Nephron progenitor cell (in vitro differentiated cells): ENCODE results near the gene PLA2G15.

Experiments
- DNase-seq: peaks from one replicate; pipeline ENCODE4 v3.0.0; 2021
- H3K27ac Mint-ChIP-seq: 2 replicates; pipeline ENCODE4 v1.8.0; 2021; ENCODE audit warnings: mild to moderate bottlenecking, moderate library complexity, mixed read lengths
- H3K27me3 Mint-ChIP-seq: 2 replicates; pipeline ENCODE4 v1.8.0; 2021; ENCODE audit warnings: mild to moderate bottlenecking, low read depth, mixed read lengths; ENCODE audit not compliant: poor library complexity
- H3K36me3 Mint-ChIP-seq: 2 replicates; pipeline ENCODE4 v1.8.0; 2021; ENCODE audit warnings: low read depth, mixed read lengths
- H3K4me1 Mint-ChIP-seq: 2 replicates; pipeline ENCODE4 v1.8.0; 2021; ENCODE audit warnings: mixed read lengths
- H3K4me3 Mint-ChIP-seq: 2 replicates; pipeline ENCODE4 v1.8.0; 2021; ENCODE audit warnings: mild to moderate bottlenecking, moderate library complexity, mixed read lengths
- H3K9me3 Mint-ChIP-seq: 2 replicates; pipeline ENCODE4 v1.8.0; 2021; ENCODE audit warnings: mild to moderate bottlenecking, moderate library complexity, mixed read lengths
- TF ChIP-seq, protein P1 (sequence below): fragments of 200-600 bp; sonication (generic); IDR thresholded peaks from 2 replicates; pipeline ENCODE4 v1.5.0; 2021; ENCODE audit warnings: antibody characterized with exemption

The PLA2G15 gene

DNA sequence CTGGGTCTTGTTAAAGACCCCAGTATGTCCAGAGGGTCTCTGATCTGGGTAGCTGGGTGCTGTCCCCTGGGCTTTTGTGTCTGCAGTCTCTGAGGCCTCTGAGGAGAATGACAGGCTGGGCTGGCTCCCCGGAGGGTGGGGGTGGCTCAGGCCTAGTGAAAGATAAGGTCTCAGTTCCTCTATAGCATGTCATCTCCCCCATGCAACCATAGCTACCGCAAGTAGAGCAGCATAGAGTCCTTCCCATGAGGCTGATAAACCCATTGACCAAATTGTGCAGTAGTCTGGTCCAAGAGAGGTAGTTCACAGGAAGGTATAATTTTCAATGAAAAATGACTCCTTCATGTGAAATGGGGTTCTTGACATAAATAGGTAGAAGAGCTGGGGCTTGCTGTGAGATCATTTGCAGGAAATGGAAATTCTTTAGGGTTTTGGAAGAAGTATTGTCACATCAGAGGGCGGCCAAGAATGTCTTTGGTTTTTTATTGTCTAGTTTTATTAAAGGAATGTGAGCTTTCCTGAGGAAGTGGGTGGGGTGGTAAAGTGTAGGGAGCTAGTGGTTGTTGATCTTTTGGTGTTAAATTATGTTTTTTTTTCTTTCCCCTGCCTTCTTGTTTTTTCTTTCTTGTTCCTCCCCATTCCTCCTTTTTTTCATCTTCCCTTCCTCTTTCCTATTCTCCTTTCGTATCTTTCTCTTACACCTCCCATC lies 44.6 kb downstream of the PLA2G15 start:
- Mint-ChIP-seq H3K4me1 (peaks cover 13% of the 10 kb centered on the region), H3K27me3 (peaks cover 4% of the 10 kb centered on the region), H3K9me3 (no peaks in the 10 kb centered on the region), H3K4me3 (no peak overlapping the region), H3K27ac (peak overlapping the region; percentile 30), H3K36me3 (peaks cover 40% of the 10 kb centered on the region)
- DNase-seq = no peak
- TF ChIP-seq, protein P1, sequence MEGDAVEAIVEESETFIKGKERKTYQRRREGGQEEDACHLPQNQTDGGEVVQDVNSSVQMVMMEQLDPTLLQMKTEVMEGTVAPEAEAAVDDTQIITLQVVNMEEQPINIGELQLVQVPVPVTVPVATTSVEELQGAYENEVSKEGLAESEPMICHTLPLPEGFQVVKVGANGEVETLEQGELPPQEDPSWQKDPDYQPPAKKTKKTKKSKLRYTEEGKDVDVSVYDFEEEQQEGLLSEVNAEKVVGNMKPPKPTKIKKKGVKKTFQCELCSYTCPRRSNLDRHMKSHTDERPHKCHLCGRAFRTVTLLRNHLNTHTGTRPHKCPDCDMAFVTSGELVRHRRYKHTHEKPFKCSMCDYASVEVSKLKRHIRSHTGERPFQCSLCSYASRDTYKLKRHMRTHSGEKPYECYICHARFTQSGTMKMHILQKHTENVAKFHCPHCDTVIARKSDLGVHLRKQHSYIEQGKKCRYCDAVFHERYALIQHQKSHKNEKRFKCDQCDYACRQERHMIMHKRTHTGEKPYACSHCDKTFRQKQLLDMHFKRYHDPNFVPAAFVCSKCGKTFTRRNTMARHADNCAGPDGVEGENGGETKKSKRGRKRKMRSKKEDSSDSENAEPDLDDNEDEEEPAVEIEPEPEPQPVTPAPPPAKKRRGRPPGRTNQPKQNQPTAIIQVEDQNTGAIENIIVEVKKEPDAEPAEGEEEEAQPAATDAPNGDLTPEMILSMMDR = no peak

DNA sequence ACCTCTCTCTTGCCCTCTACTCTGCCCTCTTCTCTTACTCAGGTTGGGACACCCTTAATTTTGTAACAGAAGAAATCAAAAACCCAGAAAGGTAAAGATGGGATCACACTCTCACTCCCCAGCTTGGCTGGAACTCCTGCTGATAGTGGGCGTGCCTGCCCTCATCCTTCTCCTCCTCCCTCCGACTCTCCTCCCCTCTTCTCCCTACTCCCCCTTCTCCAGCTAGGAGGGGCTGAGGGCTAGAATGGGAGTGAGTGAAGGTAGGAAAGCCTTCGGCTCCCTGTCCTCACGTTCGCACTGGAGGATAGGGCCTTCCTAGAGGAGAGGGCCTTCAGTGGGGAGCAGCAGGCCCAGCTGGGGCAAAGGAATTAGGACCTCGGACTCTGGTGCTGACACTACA lies 45.3 kb downstream of the PLA2G15 start:
- TF ChIP-seq, protein P1 = no peak
- H3K27ac Mint-ChIP-seq = peak overlapping the region; percentile 30
- H3K4me1 Mint-ChIP-seq = peaks cover 13% of the 10 kb centered on the region
- H3K4me3 Mint-ChIP-seq = no peak overlapping the region
- peaks cover 4% of the 10 kb centered on the region for H3K27me3 Mint-ChIP-seq
- H3K9me3 Mint-ChIP-seq = no peaks in the 10 kb centered on the region
- peaks cover 40% of the 10 kb centered on the region for H3K36me3 Mint-ChIP-seq
- no peak for DNase-seq

DNA sequence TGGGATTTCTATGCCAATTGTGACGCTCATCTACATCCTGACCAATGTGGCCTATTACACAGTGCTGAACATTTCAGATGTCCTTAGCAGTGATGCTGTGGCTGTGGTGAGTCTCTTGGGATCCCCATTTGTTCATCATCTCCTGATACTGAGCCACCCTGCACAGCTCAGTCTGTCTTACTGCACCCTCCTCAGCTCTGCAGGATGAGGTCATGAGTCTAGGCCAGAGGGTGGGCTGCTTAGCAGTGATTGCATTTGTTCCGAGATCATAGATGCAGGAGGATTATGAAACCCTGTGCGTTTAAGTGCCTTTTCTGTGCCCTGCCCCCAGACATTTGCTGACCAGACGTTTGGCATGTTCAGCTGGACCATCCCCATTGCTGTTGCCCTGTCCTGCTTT lies 46.1 kb downstream of the PLA2G15 start:
- H3K27me3 Mint-ChIP-seq = peaks cover 4% of the 10 kb centered on the region
- H3K27ac Mint-ChIP-seq = no peak overlapping the region
- H3K4me3 Mint-ChIP-seq = no peak overlapping the region
- peaks cover 13% of the 10 kb centered on the region for H3K4me1 Mint-ChIP-seq
- H3K9me3 Mint-ChIP-seq = no peaks in the 10 kb centered on the region
- H3K36me3 Mint-ChIP-seq = peaks cover 37% of the 10 kb centered on the region
- TF ChIP-seq, protein P1 = no peak
- DNase-seq = no peak

DNA sequence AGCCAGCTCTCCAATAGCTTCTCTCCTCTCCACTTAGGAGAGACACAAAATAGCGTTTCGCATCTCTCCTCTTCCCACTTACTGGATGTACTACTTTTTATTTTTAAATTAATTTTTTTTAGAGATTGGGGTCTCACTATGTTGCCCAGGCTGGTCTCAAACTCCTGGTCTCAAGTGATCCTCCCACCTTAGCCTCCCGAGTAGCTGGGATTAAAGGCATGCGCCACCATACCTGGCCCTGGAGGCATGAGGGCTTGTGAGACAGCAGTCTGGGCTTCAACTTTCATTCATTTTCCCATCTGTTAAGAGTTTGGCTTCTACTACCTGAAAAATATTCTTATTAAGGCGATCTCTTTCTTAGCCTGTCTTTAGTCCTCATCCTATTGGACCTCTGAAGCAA lies 47.3 kb downstream of the PLA2G15 start:
- Mint-ChIP-seq H3K4me3 (no peak overlapping the region), H3K4me1 (peaks cover 13% of the 10 kb centered on the region), H3K27ac (no peak overlapping the region), H3K36me3 (peaks cover 36% of the 10 kb centered on the region), H3K9me3 (no peaks in the 10 kb centered on the region), H3K27me3 (peaks cover 4% of the 10 kb centered on the region)
- TF ChIP-seq, protein P1 = no peak
- DNase-seq = no peak

DNA sequence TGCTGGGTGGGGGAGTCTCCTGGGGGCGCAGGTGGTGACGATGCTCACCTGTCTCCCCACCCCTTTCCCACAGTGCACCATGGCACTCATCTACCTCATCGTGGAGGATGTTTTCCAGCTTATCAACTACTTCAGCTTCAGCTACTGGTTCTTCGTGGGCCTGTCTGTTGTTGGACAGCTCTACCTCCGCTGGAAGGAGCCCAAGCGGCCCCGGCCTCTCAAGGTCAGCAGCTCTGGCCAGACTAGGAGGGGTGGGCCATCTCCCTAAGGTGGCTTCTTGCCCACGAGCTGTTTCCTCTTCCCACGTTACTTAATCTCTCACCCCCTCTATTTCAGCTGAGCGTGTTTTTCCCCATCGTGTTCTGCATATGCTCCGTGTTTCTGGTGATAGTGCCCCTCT lies 51.1 kb downstream of the PLA2G15 start:
- Mint-ChIP-seq H3K27me3 (no peaks in the 10 kb centered on the region), H3K4me3 (no peak overlapping the region), H3K4me1 (no peaks in the 10 kb centered on the region), H3K36me3 (peaks cover 38% of the 10 kb centered on the region), H3K27ac (peak overlapping the region; percentile 58), H3K9me3 (no peaks in the 10 kb centered on the region)
- TF ChIP-seq, protein P1 = no peak
- no peak for DNase-seq

DNA sequence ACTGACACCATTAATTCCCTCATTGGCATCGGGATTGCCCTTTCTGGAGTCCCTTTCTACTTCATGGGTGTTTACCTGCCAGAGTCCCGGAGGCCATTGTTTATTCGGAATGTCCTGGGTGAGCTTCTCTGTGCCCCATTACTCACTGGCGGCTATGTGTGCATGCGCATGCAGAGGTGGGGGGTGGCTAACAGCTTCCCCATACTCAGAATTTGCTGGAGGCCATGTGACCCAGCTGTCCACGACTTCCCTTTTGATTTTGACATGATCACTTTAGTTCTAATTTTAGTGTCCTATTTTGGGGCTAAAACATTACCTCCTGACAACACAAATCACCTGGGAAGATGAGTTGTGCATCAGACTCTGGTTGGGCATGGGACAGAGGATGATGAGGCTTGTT lies 51.5 kb downstream of the PLA2G15 start:
- H3K4me3 Mint-ChIP-seq = no peak overlapping the region
- H3K27ac Mint-ChIP-seq = peak overlapping the region; percentile 58
- no peaks in the 10 kb centered on the region for H3K4me1 Mint-ChIP-seq
- H3K9me3 Mint-ChIP-seq = no peaks in the 10 kb centered on the region
- no peaks in the 10 kb centered on the region for H3K27me3 Mint-ChIP-seq
- no peak for DNase-seq
- TF ChIP-seq, protein P1 = no peak
- H3K36me3 Mint-ChIP-seq = peaks cover 38% of the 10 kb centered on the region
